T-helper 17 cell (primary cell): ENCODE data around the gene PIGR. TPM values are rescaled to one million over a fixed set of nuclear protein-coding genes. Genes with fewer than 3 reads are reported as not detected.

Source experiments
- ATAC-seq: fragments of 150-1000 bp; cut with Tn5 transposase; 2 replicates; pipeline ENCODE4 v1.10.0; 2021; ENCODE audit warnings: mild to moderate bottlenecking, moderate library complexity
- DNase-seq, 3 donors: peaks; one replicate each; pipeline versions ENCODE4 v3.0.0 to v3.0.0-alpha.2; 2020 to 2021
- H3K9me3 ChIP-seq: one replicate; pipeline ENCODE4 v1.7.0; 2013; ENCODE audit warnings: low read length, mild to moderate bottlenecking; ENCODE audit not compliant: control insufficient read depth, poor library complexity, severe bottlenecking
- H3K27ac Mint-ChIP-seq: one replicate; pipeline ENCODE4 v1.8.0; 2022; ENCODE audit warnings: mild to moderate bottlenecking, moderate library complexity, mixed read lengths
- H3K27me3 Mint-ChIP-seq: one replicate; pipeline ENCODE4 v1.8.0; 2022; ENCODE audit warnings: mixed read lengths
- H3K36me3 Mint-ChIP-seq: one replicate; pipeline ENCODE4 v1.8.0; 2022; ENCODE audit warnings: low read depth, mixed read lengths
- H3K4me1 Mint-ChIP-seq: one replicate; pipeline ENCODE4 v1.8.0; 2022; ENCODE audit warnings: mild to moderate bottlenecking, mixed read lengths
- H3K4me3 Mint-ChIP-seq: one replicate; pipeline ENCODE4 v1.8.0; 2022; ENCODE audit warnings: mild to moderate bottlenecking, moderate library complexity, mixed read lengths
- total RNA-seq, 4 donors: library from RNA in 2 of 4; stranded (reverse) in 2 of 4; gene quantifications; one replicate each; pipeline ENCODE4 v1.2.3 and lab custom pipeline; 2022 to 2026

Gene PIGR
- total RNA-seq, 2 donors from 2014 or later: not detected

DNA sequence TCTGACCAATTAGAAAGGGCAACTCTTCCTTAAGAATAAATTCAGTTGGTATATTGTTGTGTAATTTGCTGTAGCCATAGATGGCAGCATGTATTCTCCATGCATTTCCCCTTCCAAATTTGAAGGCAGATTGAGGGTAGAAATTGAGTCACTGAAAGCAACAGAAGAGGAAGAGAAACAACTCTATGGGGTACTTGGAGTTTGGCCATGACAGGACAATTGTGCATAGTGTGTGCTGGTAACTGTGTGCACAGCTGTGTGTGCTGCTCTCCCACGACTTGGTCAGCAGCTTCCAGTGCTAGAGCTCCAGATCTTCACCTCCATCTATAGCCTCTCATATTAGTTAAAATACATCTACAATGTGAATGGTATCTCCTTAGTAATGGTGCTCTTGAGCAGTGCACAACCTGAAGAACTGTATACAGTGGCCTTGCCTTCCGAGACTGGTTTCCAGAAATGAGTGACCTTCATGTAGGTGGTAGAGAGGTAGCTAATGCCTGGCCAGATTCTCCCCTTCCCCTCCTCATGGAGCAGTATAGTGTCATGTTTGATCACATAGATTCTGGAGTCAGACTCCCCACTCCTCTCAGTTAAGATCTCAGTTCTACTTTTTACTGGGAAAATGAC is 24.9 kb upstream of the PIGR start:
- Mint-ChIP-seq H3K27ac (no peak overlapping the region), H3K4me1 (peaks cover 15% of the 10 kb centered on the region), H3K27me3 (peaks cover 33% of the 10 kb centered on the region), H3K36me3 (no peaks in the 10 kb centered on the region), H3K4me3 (no peak overlapping the region)
- no peak for DNase-seq
- H3K9me3 ChIP-seq: no peaks in the 10 kb centered on the region
- no peak for ATAC-seq

DNA sequence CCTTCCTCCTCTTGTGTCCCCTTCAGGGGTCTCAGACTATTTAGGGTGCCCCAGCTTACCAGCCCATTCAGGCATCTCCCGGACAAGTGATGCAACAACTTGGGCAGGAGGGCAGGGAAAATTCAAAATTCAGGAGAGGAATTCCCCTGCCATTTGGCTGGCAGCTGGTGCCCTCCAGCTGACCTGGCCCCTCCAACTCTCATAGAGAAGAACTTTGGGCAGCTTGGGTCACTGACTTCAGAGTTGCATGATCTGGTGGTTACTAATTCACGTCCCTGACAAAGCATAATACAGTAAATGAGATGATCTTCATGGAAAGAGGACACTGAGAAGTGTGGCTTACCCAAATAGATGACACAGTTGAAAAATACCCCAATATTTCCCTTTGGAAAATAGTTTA is 24.2 kb upstream of the PIGR start, which contains the start of gene FCAMR:
Gene FCAMR (minus strand): TSS at position 15 of the 400 bp plus-strand sequence. CDS start 335 bp downstream, outside the sequence.
- Mint-ChIP-seq H3K4me3 (no peak within 1 kb of the TSS), H3K27me3 (peaks cover 36% of the 10 kb centered on the region), H3K4me1 (peaks cover 15% of the 10 kb centered on the region), H3K36me3 (peaks cover 1% of the 10 kb centered on the region), H3K27ac (no peak within 1 kb of the TSS)
- no peaks in the 10 kb centered on the region for H3K9me3 ChIP-seq
- ATAC-seq (no peak), DNase-seq (no peak)

DNA sequence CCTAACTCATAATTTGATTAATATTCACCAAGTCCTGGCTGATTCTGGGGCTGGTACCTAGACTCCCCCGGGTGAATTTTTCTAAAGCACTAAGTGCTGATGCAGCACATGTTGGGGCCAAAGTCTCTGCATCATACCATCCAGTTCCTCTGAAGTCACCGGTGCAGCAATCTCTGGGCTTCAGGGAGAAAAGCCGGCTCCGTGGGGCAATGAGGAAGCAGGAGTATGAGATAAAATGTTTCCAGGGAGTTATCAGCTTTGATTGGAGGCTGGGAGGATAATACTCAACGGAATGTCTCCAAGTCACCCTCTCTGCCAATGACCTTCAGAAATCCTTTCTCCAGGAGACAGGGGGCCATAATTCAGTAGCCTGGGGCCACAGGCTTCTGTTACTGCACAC is 22.8 kb upstream of the PIGR start:
- H3K4me1 Mint-ChIP-seq: peaks cover 15% of the 10 kb centered on the region
- H3K27ac Mint-ChIP-seq: no peak overlapping the region
- DNase-seq (no peak), ATAC-seq (no peak)
- H3K36me3 Mint-ChIP-seq: peaks cover 2% of the 10 kb centered on the region
- H3K27me3 Mint-ChIP-seq: peaks cover 38% of the 10 kb centered on the region
- no peaks in the 10 kb centered on the region for H3K9me3 ChIP-seq
- H3K4me3 Mint-ChIP-seq: no peak overlapping the region

DNA sequence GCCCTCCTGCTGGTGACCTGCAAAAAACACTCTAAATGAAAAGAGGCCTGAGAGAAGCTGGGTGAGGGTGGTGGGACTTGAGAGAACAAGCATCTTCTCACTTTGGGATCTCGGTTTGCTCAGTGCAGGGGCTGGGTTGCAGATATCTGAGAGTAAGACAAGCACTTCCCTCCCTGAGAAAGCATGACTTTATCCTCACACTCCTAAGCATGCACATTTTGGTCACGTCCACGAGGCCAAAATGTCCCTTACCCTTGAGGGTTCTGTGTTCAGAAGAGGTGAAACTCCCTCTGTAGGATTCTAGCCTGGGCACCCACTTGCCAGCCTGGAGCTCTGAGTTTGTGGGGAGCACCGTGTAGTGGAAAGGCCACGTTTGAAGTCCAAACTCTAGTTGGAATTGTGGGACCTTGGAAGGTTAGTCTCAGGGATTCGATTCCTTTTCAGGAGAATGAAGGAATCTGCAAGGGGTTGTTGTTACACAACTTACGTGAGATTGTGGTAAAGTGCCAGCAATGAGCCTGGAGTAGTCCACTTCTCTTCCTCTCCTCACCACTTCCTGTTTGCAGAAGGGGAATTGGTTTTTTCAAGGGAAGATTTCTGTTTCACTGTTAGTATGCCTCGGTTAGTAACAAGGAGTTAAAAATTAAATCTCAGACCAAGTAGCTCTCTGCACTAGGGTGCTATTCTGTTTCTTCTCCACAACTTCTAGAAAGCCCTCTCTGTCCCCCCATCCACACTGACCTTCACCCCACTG is 21.0 kb upstream of the PIGR start:
- Mint-ChIP-seq H3K4me1 (peaks cover 21% of the 10 kb centered on the region), H3K27ac (peak overlapping the region; percentile 77), H3K36me3 (peaks cover 2% of the 10 kb centered on the region), H3K4me3 (peak overlapping the region; percentile 45), H3K27me3 (peaks cover 34% of the 10 kb centered on the region)
- DNase-seq: no peak
- ATAC-seq: no peak
- no peaks in the 10 kb centered on the region for H3K9me3 ChIP-seq

GRCh38 chr1:206965781-206966180 is 19.5 kb upstream of the PIGR start:
- Mint-ChIP-seq H3K36me3 (peaks cover 2% of the 10 kb centered on the region), H3K4me3 (peak overlapping the region; percentile 54), H3K4me1 (peaks cover 25% of the 10 kb centered on the region), H3K27me3 (peaks cover 27% of the 10 kb centered on the region), H3K27ac (peak overlapping the region; percentile 56)
- DNase-seq: no peak
- no peak for ATAC-seq
- H3K9me3 ChIP-seq: no peaks in the 10 kb centered on the region

DNA sequence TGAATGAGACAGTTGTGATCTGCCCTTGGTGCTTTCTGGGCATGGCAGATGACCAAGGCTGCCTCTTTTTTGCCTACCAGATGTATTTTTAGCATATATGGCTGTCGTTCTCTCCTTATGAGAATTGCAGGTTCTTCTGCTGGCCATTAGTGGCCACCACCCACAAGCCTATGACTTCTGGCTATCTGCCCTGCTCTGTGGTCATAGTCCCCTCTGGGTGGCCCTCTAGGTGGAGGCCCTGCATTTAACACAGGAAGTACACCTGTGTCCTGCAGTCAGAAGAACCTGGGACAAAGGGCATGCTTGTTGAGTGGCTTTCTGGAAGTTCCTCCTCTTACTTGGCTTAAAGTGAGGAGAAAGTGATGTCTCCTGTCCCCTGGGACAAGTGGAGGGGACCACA is 17.5 kb upstream of the PIGR start:
- ATAC-seq (no peak), DNase-seq (no peak)
- H3K36me3 Mint-ChIP-seq: peaks cover 2% of the 10 kb centered on the region
- H3K27ac Mint-ChIP-seq: no peak overlapping the region
- H3K4me1 Mint-ChIP-seq: peaks cover 27% of the 10 kb centered on the region
- H3K9me3 ChIP-seq: no peaks in the 10 kb centered on the region
- H3K4me3 Mint-ChIP-seq: no peak overlapping the region
- H3K27me3 Mint-ChIP-seq: peaks cover 13% of the 10 kb centered on the region

GRCh38 chr1:206963119-206963712 is 16.9 kb upstream of the PIGR start:
- H3K9me3 ChIP-seq: no peaks in the 10 kb centered on the region
- DNase-seq: no peak
- no peak for ATAC-seq
- peaks cover 2% of the 10 kb centered on the region for H3K36me3 Mint-ChIP-seq
- no peak overlapping the region for H3K4me3 Mint-ChIP-seq
- H3K27ac Mint-ChIP-seq: no peak overlapping the region
- H3K4me1 Mint-ChIP-seq: peaks cover 24% of the 10 kb centered on the region
- peaks cover 10% of the 10 kb centered on the region for H3K27me3 Mint-ChIP-seq

- H3K4me1 Mint-ChIP-seq: peaks cover 15% of the 10 kb centered on the region
- peaks cover 2% of the 10 kb centered on the region for H3K36me3 Mint-ChIP-seq
- H3K27me3 Mint-ChIP-seq: peaks cover 12% of the 10 kb centered on the region
- no peaks in the 10 kb centered on the region for H3K9me3 ChIP-seq
- no peak for DNase-seq
- ATAC-seq: no peak
- no peak overlapping the region for H3K4me3 Mint-ChIP-seq
- no peak overlapping the region for H3K27ac Mint-ChIP-seq
Observed at GRCh38 chr1:206962272-206962671, 16.0 kb upstream of the PIGR start.

- H3K9me3 ChIP-seq: no peaks in the 10 kb centered on the region
- DNase-seq (no peak), ATAC-seq (no peak)
- peaks cover 12% of the 10 kb centered on the region for H3K4me1 Mint-ChIP-seq
- H3K27ac Mint-ChIP-seq: no peak overlapping the region
- no peak overlapping the region for H3K4me3 Mint-ChIP-seq
- peaks cover 2% of the 10 kb centered on the region for H3K36me3 Mint-ChIP-seq
- peaks cover 16% of the 10 kb centered on the region for H3K27me3 Mint-ChIP-seq
Observed at GRCh38 chr1:206961668-206962067, 15.4 kb upstream of the PIGR start.

DNA sequence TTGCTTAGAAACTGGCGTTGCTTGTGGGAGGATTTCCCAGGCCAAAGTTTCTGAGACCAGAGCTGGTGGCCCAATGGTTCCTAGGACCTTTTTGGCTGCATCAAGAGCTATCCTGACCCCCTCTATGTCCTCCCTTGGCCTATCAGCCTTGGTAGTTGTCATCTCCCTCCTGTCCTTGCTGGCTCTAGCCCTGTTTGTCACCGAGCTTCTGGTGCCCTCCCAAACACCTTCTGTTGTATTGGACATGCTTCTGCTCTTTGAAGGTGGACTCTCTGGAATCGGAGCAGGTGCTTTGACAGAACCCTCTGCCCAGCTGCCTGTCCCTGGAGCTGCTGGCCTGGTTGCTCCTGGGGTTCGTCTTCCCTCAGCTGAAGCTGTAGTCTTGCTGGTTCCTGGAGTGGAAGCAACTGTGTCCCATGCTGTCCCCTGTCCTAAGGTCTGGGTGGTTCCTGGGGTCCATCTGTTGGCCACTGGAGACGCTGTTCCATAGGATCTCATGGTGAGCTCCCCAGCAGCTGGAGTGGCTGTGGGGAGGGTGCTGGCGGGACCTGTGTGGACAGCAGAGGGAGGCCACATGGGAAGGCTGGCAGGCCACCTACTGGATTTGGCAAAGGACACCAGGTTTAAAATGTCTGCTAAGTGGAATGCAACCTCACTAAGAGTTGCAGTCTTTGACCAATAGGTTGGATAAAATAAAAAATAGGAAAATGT is 14.6 kb upstream of the PIGR start:
- Mint-ChIP-seq H3K4me3 (no peak overlapping the region), H3K27me3 (peaks cover 21% of the 10 kb centered on the region), H3K4me1 (peaks cover 12% of the 10 kb centered on the region), H3K36me3 (peaks cover 2% of the 10 kb centered on the region), H3K27ac (no peak overlapping the region)
- DNase-seq (no peak), ATAC-seq (no peak)
- H3K9me3 ChIP-seq: no peaks in the 10 kb centered on the region

GRCh38 chr1:206958144-206958543 is 11.9 kb upstream of the PIGR start:
- Mint-ChIP-seq H3K27ac (no peak overlapping the region), H3K4me1 (peaks cover 20% of the 10 kb centered on the region), H3K36me3 (no peaks in the 10 kb centered on the region), H3K27me3 (peaks cover 22% of the 10 kb centered on the region), H3K4me3 (no peak overlapping the region)
- ATAC-seq (no peak), DNase-seq (no peak)
- H3K9me3 ChIP-seq: no peaks in the 10 kb centered on the region

DNA sequence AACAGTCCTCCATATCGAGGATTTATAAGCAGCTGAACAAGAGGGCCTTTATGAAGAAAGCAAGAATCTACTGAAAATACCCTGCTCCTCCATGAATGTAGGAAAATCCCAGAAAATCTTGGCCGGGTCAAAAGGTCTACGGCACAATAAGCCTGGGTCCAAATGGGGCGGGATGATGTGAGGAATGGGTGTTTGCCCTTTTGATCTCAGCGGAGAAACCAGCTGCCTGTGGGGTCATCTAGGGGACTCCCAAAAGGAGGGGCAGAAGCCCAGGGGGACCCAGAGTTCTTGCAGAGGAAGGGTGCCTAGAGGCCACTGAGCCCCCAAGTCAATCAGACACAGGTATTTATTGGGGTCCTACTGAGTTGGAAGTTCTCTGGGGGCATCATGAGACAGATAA is 11.4 kb upstream of the PIGR start:
- Mint-ChIP-seq H3K4me3 (no peak overlapping the region), H3K27ac (no peak overlapping the region), H3K27me3 (peaks cover 22% of the 10 kb centered on the region), H3K36me3 (no peaks in the 10 kb centered on the region), H3K4me1 (peaks cover 17% of the 10 kb centered on the region)
- no peaks in the 10 kb centered on the region for H3K9me3 ChIP-seq
- no peak for ATAC-seq
- no peak for DNase-seq
